BE2C (cell line): ENCODE results near the gene GID4.

Experiments
- DNase-seq: peaks from one replicate; pipeline ENCODE4 v3.0.0-alpha.2; 2020
- H3K27me3 ChIP-seq: fragments of 250-450 bp; sonication (Bioruptor Pico); 2 replicates; pipeline ENCODE4 v1.5.1; 2020; ENCODE audit warnings: mild to moderate bottlenecking
- H3K36me3 ChIP-seq: fragments of 250-450 bp; sonication (Bioruptor Pico); 2 replicates; pipeline ENCODE4 v1.5.1; 2020; ENCODE audit warnings: mild to moderate bottlenecking
- H3K4me1 ChIP-seq: fragments of 250-450 bp; sonication (Bioruptor Pico); 2 replicates; pipeline ENCODE4 v1.5.1; 2020
- H3K4me3 ChIP-seq: 2 replicates; pipeline ENCODE4 v1.5.1; 2011; ENCODE audit warnings: low read depth, low read length
- H3K9me3 ChIP-seq: fragments of 250-450 bp; sonication (Bioruptor Pico); 2 replicates; pipeline ENCODE4 v1.5.1; 2020
- TF ChIP-seq, protein P1 (sequence below): IDR thresholded peaks from 2 replicates; pipeline ENCODE4 v1.5.1; 2012; ENCODE audit warnings: mild to moderate bottlenecking, low read depth, low read length

The GID4 gene

DNA sequence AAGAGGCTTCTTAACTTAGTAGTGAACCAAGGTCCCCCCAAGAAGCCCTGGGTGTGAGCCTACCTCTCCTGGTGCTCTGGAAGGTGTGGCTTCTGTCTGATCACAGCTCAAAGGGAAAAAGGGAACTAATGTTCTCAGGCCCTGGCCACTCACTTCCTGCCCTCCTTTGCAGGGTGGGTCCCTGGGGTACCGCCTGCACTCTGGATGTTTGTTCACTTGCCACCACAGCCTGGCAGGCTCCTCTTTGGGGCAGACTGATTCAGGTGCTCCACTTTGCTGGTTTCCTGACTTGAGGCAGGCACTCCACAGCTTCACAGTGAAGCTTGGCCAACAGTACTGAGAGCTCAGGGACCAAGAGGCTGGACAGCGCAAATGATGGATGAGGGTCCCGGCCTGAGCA lies 63.4 kb downstream of the GID4 start:
- Histone ChIP-seq H3K9me3 (no peaks in the 10 kb centered on the region), H3K4me3 (no peak overlapping the region), H3K4me1 (no peaks in the 10 kb centered on the region), H3K36me3 (no peaks in the 10 kb centered on the region; the same call in 1 of the 2 replicates), H3K27me3 (no peaks in the 10 kb centered on the region)
- TF ChIP-seq, protein P1, sequence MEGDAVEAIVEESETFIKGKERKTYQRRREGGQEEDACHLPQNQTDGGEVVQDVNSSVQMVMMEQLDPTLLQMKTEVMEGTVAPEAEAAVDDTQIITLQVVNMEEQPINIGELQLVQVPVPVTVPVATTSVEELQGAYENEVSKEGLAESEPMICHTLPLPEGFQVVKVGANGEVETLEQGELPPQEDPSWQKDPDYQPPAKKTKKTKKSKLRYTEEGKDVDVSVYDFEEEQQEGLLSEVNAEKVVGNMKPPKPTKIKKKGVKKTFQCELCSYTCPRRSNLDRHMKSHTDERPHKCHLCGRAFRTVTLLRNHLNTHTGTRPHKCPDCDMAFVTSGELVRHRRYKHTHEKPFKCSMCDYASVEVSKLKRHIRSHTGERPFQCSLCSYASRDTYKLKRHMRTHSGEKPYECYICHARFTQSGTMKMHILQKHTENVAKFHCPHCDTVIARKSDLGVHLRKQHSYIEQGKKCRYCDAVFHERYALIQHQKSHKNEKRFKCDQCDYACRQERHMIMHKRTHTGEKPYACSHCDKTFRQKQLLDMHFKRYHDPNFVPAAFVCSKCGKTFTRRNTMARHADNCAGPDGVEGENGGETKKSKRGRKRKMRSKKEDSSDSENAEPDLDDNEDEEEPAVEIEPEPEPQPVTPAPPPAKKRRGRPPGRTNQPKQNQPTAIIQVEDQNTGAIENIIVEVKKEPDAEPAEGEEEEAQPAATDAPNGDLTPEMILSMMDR, result no peak
- DNase-seq, result no peak

DNA sequence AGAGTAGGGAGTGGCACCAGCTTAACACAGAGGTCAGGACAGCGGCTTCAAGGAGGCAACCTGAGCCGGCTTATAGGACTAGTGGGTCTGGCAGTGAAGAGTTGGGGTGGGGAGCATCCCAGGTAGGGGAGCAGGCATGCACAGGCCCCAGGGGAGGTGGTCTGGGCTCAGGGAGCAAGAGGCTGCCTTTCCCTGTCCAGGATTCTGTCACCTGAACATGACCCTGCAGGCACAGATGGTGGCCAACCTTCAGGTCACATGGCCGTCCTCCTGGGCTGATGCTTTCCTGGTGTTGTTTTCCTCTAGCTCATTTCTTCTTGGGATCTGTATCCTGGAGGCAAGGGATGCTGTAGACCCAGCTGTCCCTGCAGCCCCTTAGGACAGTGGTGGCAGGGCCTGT lies 65.8 kb downstream of the GID4 start:
- Histone ChIP-seq H3K4me1 (no peaks in the 10 kb centered on the region), H3K4me3 (no peak overlapping the region), H3K36me3 (no peaks in the 10 kb centered on the region; the same call in 1 of the 2 replicates), H3K9me3 (no peaks in the 10 kb centered on the region), H3K27me3 (no peaks in the 10 kb centered on the region)
- TF ChIP-seq, protein P1, result no peak
- no peak for DNase-seq

DNA sequence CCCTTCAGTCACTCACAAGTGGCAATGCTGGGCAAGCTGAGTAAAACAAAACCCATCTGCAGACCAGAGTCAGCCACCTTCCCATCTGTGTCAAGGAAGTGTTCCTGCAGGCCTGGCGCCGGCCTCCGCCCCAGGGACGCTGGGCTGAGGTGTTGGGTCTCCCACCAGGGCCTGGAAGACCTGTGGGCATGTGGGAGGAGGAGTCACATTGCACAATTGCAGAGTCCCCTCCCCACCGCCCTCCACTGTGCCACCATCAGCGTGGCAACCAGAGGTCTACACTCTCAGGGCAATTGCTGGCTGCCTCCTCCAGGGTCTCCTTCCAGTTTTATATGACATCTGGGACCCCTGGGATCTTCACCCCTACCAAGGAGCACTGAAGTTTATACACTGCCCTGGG lies 66.4 kb downstream of the GID4 start:
- TF ChIP-seq, protein P1, result no peak
- Histone ChIP-seq H3K27me3 (no peaks in the 10 kb centered on the region), H3K4me1 (no peaks in the 10 kb centered on the region), H3K9me3 (no peaks in the 10 kb centered on the region), H3K4me3 (no peak overlapping the region), H3K36me3 (no peaks in the 10 kb centered on the region; the same call in 1 of the 2 replicates)
- DNase-seq, result no peak

DNA sequence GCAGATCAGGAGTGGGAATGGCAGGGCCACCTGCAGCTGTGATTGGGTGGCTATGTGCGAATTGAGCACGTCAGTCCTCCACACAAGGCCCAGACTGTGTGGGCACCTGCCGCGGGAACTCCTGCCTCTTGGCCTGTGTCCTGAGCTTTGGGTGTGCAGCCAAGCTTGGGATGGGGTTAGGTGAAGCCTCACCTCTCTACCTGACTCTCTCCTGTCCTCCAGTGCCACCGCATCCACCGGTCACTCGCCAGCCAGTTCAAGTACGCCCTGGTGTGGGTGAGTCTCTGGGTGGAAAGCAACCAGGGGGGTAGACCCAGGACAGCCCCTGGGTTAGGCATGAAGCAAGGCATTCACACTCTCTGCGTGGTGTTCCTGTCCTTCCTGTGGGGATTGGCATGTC lies 67.0 kb downstream of the GID4 start:
- no peaks in the 10 kb centered on the region; the same call in 1 of the 2 replicates for H3K36me3 ChIP-seq

DNA sequence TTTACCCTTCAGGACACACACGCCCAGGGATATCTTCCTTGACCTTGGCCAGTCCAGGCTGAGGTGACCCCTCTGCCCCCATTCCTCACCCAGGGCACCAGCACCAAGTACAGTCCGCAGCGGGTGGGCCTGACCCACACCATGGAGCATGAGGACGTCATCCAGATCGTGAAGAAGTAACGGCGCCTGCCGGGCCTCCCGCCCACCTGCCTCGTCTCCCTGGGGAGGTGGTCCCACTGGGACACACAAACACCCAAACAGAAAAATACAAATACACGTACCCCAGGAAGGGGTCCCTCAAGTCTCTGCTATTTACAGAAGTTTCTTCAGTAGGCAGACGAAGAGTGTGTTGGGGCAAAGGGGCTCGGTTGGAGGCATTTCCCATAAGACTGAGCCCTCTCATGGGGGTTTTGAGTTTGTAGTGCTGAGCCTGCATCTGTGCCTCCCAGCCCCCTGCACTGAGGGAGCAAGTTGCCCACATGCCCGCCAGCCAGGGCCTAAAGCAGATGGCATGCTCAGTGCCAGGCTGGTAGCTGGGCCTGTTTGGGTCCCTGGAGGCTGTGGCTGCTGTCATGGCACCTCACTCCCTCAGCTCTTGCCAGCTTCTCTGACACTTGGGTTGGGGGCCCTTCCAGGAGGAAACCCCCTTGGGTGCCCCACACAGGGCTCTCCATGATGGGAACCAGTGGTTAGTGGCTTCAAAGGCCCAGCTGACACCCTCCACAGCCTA lies 68.0 kb downstream of the GID4 start:
- Histone ChIP-seq H3K36me3 (no peaks in the 10 kb centered on the region), H3K4me3 (no peak overlapping the region), H3K4me1 (no peaks in the 10 kb centered on the region), H3K27me3 (no peaks in the 10 kb centered on the region), H3K9me3 (no peaks in the 10 kb centered on the region)
- TF ChIP-seq, protein P1, result no peak
- no peak for DNase-seq

More for the DNA sequence above, 67.0 kb downstream of the GID4 start:
- H3K27me3 ChIP-seq, result no peaks in the 10 kb centered on the region
- H3K9me3 ChIP-seq, result no peaks in the 10 kb centered on the region
- H3K4me3 ChIP-seq, result no peak overlapping the region
- no peak for DNase-seq
- H3K4me1 ChIP-seq, result no peaks in the 10 kb centered on the region
- TF ChIP-seq, protein P1, result no peak

DNA sequence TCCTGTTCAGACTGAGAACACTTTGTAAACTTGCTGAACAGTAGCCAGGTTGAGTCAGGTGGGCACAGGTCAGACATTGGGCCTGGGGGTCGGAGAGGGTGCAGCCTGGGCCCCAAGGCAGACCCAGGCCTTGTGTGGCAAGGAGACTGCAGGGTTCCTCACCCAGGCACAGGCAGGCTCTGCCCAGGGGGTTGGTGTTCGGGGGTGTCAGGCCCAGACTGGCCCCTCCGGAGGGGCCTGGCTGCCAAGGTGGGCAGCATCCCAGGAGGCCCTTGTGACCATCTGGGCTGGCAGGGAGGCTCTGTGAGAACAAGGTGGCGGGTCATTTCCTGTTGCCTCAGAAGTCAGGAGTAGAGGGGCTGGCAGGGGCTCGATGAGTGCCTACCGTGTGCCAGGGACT lies 68.8 kb downstream of the GID4 start:
- H3K4me3 ChIP-seq, result no peak overlapping the region
- no peak for DNase-seq
- TF ChIP-seq, protein P1, result no peak
- no peaks in the 10 kb centered on the region for H3K36me3 ChIP-seq
- H3K9me3 ChIP-seq, result no peaks in the 10 kb centered on the region
- no peaks in the 10 kb centered on the region for H3K27me3 ChIP-seq
- no peaks in the 10 kb centered on the region for H3K4me1 ChIP-seq
